Coronary artery (tissue), 2 donors: Measurements from ENCODE around the gene CARS1.
A peak's percentile ranks its signal among the peaks of the same experiment; 100 is the strongest.
"Not testable (repeated sequence)": the region's sequence is repeated elsewhere in the genome, so short reads cannot be mapped to it uniquely, and the experiment has no call there.

Source experiments
- DNase-seq: peaks from one replicate; pipeline ENCODE4 v3.0.0-alpha.2; 2017; ENCODE audit warnings: low spot score
- H3K27ac ChIP-seq, 2 donors: fragments of 200-600 bp; sonication (generic); one replicate each; pipeline ENCODE4 v1.5.1; 2016 to 2019
- H3K4me3 ChIP-seq: fragments of 200-600 bp; sonication (generic); 2 replicates; pipeline ENCODE4 v1.5.1; 2016; ENCODE audit warnings: mild to moderate bottlenecking, moderate library complexity
- TF ChIP-seq, protein P1 (sequence below): fragments of 200-600 bp; sonication (generic); IDR thresholded peaks from one replicate; pipeline ENCODE4 v1.5.1; 2019; ENCODE audit warnings: antibody characterized with exemption

CARS1 gene

GRCh38 chr11:3069425-3069824, 12.2 kb upstream of the CARS1 start:
- H3K27ac ChIP-seq, result no peak overlapping the region
- TF ChIP-seq, protein P1, sequence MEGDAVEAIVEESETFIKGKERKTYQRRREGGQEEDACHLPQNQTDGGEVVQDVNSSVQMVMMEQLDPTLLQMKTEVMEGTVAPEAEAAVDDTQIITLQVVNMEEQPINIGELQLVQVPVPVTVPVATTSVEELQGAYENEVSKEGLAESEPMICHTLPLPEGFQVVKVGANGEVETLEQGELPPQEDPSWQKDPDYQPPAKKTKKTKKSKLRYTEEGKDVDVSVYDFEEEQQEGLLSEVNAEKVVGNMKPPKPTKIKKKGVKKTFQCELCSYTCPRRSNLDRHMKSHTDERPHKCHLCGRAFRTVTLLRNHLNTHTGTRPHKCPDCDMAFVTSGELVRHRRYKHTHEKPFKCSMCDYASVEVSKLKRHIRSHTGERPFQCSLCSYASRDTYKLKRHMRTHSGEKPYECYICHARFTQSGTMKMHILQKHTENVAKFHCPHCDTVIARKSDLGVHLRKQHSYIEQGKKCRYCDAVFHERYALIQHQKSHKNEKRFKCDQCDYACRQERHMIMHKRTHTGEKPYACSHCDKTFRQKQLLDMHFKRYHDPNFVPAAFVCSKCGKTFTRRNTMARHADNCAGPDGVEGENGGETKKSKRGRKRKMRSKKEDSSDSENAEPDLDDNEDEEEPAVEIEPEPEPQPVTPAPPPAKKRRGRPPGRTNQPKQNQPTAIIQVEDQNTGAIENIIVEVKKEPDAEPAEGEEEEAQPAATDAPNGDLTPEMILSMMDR, result no peak
- DNase-seq, result no peak
- H3K4me3 ChIP-seq, result no peak overlapping the region

GRCh38 chr11:3066308-3066707, 9.1 kb upstream of the CARS1 start:
- not testable (repeated sequence) for DNase-seq, H3K27ac ChIP-seq, H3K4me3 ChIP-seq

GRCh38 chr11:3064709-3065108, 7.5 kb upstream of the CARS1 start:
- not testable (repeated sequence) for H3K4me3 ChIP-seq, H3K27ac ChIP-seq, DNase-seq

- not testable (repeated sequence) for H3K4me3 ChIP-seq
Observed at GRCh38 chr11:3063876-3064275, 6.7 kb upstream of the CARS1 start.

GRCh38 chr11:3063432-3063831, 6.2 kb upstream of the CARS1 start:
- not testable (repeated sequence) for H3K4me3 ChIP-seq, DNase-seq, H3K27ac ChIP-seq

More at GRCh38 chr11:3063876-3064275, 6.7 kb upstream of the CARS1 start:
- DNase-seq, H3K27ac ChIP-seq: not testable (repeated sequence)

DNA sequence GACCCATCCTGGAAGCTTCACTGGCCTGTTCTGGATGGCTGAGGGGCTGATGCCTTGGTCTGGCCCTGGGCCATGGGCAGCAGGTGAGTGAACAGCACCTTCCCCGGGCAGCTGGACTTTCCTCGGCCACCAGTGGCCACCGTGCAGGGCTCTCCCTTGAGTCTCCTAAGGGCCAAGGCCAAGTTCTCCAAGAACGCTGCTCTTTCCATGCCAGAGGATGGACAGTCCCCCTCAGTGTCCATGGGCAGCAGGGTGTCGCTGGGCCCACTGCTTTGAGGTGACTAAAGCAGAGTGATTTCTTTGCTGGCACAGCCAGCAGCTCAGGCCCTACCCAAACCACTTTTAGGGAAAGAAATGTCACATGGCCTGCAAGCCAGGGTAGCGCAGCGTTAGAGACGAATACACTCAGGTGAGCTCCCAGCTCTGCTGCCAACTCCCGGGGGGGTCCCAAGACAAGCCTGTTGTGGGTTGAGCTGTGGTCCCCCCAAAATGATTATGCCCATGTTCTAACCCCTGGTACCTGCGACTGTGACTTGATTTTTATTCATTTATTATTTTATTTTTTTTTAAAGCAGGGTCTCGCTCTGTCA, 3.3 kb upstream of the CARS1 start:
- Histone ChIP-seq H3K4me3 (no peak overlapping the region), H3K27ac (no peak overlapping the region)
- TF ChIP-seq, protein P1, result no peak
- DNase-seq, result no peak

DNA sequence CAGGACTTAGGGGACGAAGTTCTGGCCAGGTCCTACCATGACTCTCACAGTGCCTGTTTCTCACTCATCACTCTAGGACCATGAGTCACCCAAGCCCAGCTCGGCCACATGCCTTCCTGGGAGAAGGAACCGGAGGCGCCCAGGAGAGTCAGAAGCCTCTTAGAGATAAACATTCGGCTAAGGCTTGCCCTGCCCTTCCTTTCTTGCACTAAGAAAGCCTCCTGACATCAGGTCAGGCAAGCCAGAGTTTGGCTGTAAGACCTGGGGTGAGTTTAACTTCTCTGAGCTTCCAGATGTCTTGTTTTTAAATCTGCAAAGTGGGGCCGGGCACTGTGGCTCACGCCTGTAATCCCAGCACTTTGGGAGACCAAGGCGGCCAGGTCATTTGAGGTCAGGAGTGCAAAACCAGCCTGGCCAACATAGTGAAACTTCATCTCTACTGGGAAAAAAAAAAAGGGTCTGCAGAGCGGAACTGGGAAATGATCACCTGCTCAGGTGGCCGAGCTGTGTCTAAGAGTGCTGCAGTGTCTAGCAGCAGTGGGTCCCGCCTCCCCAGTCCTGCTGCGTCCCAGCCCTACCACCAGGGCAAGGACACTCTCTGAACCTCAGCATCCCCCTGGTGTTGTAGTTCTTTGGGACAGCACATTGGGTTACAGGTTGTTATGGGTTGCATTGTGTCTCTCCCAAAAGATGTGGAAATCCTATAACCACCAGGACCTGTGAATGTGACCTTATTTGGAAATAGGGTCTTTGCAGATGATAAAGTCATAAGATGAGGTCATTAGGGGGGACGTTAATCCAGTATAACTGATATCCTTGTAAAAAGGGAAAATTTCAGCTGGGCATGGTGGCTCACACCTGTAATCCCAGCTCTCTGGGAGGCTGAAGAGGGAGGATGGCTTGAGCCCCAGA, 1.8 kb upstream of the CARS1 start:
- TF ChIP-seq, protein P1, result no peak
- DNase-seq, result no peak
- Histone ChIP-seq H3K4me3 (no peak overlapping the region), H3K27ac (no peak overlapping the region)

DNA sequence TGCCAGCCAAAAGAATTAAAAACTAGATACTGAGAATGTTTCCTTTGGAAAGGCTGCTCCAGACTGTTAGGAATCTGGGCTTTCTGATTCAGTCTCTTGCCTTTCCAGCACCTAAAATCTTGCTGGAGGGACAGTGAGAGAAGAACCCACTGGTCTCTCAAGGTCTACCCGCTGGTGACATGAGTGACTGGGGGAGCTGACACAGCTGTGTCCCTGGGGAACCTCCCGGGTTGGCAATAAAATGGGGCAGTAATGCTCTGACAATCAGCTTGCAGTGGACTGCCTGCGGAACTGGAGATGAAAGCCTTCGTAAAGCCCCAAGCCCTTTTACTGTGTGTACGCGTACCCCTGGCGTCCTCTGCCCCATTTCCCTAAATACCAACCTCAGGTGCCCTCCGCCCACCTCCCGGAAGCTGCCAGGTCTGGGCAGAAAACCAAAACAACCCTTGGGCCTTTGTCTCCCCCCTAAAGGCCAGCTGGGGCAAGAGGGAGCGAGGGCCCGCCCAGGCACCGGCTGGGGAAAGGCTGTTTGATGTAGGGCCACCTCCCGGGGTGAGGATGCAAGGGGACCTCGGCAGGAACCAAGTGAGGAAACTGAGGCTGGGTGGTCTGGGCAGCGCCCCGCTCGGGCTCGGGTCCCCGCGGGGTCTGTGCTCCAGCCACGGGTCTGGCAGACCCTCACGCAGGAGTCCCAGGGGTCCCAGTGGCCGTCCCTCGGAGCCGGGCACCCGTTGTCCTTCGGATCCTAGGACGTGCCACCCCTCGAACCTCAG, 741 bp downstream of the CARS1 start:
- no peak for DNase-seq
- Histone ChIP-seq H3K27ac (peak overlapping the region; percentile 63 to 94), H3K4me3 (peak overlapping the region; percentile 94)
- TF ChIP-seq, protein P1, result no peak

- TF ChIP-seq, protein P1, result no peak
- Histone ChIP-seq H3K27ac (no peak overlapping the region), H3K4me3 (peak overlapping the region; percentile 94)
- no peak for DNase-seq
Observed at GRCh38 chr11:3055891-3056290, 1.3 kb downstream of the CARS1 start.
